ENCODE results near the gene SNAPC3. TPM values are rescaled to one million over a fixed set of nuclear protein-coding genes. Genes with fewer than 3 reads are reported as not detected.

The SNAPC3 gene
- total RNA-seq, 2 donors from 2014 or later, result 22.6 to 23.6 TPM

Other genes with a start within 250 kb of the SNAPC3 start
- 1 to 10 TPM; 2.9 to 4.8 TPM for gene TTC39B, start 115.7 kb upstream of the SNAPC3 start, total RNA-seq
- gene PSIP1, start 88.1 kb downstream of the SNAPC3 start, total RNA-seq, result 10 to 100 TPM; 23.6 to 29.1 TPM
- 1 to 10 TPM; 1.4 to 1.8 TPM for gene CCDC171, start 130.2 kb downstream of the SNAPC3 start, total RNA-seq

All from left cardiac atrium (tissue), 2 donors.